Measurements from ENCODE around the gene ESF1. TPM values are rescaled to one million over a fixed set of nuclear protein-coding genes. Genes with fewer than 3 reads are reported as not detected.

The ESF1 gene
- total RNA-seq, 1 experiment from 2014 or later, result 28.7 TPM

DNA sequence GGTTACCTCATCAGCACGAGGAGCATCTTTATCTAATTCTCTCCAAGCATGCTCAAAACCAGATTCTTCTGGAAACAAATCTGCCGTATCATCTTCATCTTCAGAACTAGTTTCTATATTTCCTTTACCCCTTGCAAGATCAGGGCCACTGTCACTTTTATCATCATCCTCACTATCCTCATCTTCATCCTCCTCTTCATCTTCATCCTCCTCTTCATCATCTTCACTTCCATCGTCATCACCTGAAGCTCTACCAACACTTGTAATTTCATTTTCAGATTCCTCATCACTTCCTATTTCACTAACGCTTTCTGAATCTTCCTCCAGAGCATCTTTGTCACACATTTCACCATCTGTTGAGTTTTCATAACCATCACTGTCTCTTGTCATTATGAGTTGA, 8.9 kb downstream of the ESF1 start (continued):
- TF ChIP-seq, protein P1, sequence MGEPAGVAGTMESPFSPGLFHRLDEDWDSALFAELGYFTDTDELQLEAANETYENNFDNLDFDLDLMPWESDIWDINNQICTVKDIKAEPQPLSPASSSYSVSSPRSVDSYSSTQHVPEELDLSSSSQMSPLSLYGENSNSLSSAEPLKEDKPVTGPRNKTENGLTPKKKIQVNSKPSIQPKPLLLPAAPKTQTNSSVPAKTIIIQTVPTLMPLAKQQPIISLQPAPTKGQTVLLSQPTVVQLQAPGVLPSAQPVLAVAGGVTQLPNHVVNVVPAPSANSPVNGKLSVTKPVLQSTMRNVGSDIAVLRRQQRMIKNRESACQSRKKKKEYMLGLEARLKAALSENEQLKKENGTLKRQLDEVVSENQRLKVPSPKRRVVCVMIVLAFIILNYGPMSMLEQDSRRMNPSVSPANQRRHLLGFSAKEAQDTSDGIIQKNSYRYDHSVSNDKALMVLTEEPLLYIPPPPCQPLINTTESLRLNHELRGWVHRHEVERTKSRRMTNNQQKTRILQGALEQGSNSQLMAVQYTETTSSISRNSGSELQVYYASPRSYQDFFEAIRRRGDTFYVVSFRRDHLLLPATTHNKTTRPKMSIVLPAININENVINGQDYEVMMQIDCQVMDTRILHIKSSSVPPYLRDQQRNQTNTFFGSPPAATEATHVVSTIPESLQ (CRISPR knock-in tag; IDR thresholded peaks at IDR 0.05), result no peak
- TF ChIP-seq ZNF219 (CRISPR knock-in tag; IDR thresholded peaks at IDR 0.05; ENCODE audit: borderline replicate concordance) (no peak), RORB (CRISPR knock-in tag; IDR thresholded peaks at IDR 0.05) (no peak)

DNA sequence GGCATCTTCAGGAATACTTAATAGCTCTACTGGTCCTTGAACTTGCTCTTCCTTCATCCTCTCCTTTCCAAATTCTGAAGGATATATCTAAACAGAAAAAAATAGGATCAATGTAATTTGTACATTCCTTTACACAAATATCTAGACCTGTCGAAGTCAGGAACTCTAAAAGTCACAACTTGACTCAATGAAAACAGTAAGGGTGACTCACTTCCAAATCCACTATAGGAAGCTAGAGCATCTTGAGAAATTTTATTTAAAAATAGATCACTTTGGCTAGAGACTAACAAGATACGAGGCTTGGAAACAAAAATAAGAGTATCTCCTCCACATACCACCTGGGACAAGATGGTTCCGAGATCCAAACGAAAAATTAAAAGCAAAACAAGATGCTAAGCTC, 12.2 kb downstream of the ESF1 start:
- POLR2A ChIA-PET, result no interaction called here
- no peak for ATAC-seq
- no peaks in the 10 kb centered on the region for H3K9me3 Mint-ChIP-seq
- H3K27me3 Mint-ChIP-seq (ENCODE audit: low read depth), result no peaks in the 10 kb centered on the region
- CTCF ChIA-PET, result interaction anchor here (0.7 to 2.5 kb wide), 11 partner anchors 12 to 880 kb away, joined by 3 to 16 read pairs (median 5); partner anchors contain the start of genes ESF1, NDUFAF5 and TASP1
- TF ChIP-seq, protein P2, sequence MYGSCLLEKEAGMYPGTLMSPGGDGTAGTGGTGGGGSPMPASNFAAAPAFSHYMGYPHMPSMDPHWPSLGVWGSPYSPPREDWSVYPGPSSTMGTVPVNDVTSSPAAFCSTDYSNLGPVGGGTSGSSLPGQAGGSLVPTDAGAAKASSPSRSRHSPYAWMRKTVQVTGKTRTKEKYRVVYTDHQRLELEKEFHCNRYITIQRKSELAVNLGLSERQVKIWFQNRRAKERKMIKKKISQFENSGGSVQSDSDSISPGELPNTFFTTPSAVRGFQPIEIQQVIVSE (CRISPR knock-in tag; IDR thresholded peaks at IDR 0.05; ENCODE audit: borderline replicate concordance), result no peak
- TF ChIP-seq, protein P3, sequence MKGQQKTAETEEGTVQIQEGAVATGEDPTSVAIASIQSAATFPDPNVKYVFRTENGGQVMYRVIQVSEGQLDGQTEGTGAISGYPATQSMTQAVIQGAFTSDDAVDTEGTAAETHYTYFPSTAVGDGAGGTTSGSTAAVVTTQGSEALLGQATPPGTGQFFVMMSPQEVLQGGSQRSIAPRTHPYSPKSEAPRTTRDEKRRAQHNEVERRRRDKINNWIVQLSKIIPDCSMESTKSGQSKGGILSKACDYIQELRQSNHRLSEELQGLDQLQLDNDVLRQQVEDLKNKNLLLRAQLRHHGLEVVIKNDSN (CRISPR knock-in tag; IDR thresholded peaks at IDR 0.05), result no peak
- TF ChIP-seq ZNF416 (CRISPR knock-in tag; IDR thresholded peaks at IDR 0.05), result no peak
- TF ChIP-seq SP1 (CRISPR knock-in tag; conservative IDR thresholded peaks at IDR 0.05), result no peak
- no peak for TF ChIP-seq EMX1 (CRISPR knock-in tag; IDR thresholded peaks at IDR 0.05)
- TF ChIP-seq ZNF121 (CRISPR knock-in tag; IDR thresholded peaks at IDR 0.05), result no peak
- TF ChIP-seq, protein P1 (CRISPR knock-in tag; IDR thresholded peaks at IDR 0.05), result no peak
- no peak for TF ChIP-seq MXD4 (CRISPR knock-in tag; IDR thresholded peaks at IDR 0.05; ENCODE audit: borderline replicate concordance)
- TF ChIP-seq, protein P4, sequence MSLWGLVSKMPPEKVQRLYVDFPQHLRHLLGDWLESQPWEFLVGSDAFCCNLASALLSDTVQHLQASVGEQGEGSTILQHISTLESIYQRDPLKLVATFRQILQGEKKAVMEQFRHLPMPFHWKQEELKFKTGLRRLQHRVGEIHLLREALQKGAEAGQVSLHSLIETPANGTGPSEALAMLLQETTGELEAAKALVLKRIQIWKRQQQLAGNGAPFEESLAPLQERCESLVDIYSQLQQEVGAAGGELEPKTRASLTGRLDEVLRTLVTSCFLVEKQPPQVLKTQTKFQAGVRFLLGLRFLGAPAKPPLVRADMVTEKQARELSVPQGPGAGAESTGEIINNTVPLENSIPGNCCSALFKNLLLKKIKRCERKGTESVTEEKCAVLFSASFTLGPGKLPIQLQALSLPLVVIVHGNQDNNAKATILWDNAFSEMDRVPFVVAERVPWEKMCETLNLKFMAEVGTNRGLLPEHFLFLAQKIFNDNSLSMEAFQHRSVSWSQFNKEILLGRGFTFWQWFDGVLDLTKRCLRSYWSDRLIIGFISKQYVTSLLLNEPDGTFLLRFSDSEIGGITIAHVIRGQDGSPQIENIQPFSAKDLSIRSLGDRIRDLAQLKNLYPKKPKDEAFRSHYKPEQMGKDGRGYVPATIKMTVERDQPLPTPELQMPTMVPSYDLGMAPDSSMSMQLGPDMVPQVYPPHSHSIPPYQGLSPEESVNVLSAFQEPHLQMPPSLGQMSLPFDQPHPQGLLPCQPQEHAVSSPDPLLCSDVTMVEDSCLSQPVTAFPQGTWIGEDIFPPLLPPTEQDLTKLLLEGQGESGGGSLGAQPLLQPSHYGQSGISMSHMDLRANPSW (CRISPR knock-in tag; conservative IDR thresholded peaks at IDR 0.05; ENCODE audit: low read depth), result no peak
- TF ChIP-seq ELF4 (CRISPR knock-in tag; IDR thresholded peaks at IDR 0.05; ENCODE audit: low read depth), result no peak
- no peak for TF ChIP-seq ZNF317 (CRISPR knock-in tag; IDR thresholded peaks at IDR 0.05; ENCODE audit: borderline replicate concordance, low read depth)
- TF ChIP-seq RELA (CRISPR knock-in tag; IDR thresholded peaks at IDR 0.05; ENCODE audit: borderline replicate concordance), result no peak
- TF ChIP-seq, protein P5, sequence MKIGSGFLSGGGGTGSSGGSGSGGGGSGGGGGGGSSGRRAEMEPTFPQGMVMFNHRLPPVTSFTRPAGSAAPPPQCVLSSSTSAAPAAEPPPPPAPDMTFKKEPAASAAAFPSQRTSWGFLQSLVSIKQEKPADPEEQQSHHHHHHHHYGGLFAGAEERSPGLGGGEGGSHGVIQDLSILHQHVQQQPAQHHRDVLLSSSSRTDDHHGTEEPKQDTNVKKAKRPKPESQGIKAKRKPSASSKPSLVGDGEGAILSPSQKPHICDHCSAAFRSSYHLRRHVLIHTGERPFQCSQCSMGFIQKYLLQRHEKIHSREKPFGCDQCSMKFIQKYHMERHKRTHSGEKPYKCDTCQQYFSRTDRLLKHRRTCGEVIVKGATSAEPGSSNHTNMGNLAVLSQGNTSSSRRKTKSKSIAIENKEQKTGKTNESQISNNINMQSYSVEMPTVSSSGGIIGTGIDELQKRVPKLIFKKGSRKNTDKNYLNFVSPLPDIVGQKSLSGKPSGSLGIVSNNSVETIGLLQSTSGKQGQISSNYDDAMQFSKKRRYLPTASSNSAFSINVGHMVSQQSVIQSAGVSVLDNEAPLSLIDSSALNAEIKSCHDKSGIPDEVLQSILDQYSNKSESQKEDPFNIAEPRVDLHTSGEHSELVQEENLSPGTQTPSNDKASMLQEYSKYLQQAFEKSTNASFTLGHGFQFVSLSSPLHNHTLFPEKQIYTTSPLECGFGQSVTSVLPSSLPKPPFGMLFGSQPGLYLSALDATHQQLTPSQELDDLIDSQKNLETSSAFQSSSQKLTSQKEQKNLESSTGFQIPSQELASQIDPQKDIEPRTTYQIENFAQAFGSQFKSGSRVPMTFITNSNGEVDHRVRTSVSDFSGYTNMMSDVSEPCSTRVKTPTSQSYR (CRISPR knock-in tag; IDR thresholded peaks at IDR 0.05), result no peak
- TF ChIP-seq, protein P6, sequence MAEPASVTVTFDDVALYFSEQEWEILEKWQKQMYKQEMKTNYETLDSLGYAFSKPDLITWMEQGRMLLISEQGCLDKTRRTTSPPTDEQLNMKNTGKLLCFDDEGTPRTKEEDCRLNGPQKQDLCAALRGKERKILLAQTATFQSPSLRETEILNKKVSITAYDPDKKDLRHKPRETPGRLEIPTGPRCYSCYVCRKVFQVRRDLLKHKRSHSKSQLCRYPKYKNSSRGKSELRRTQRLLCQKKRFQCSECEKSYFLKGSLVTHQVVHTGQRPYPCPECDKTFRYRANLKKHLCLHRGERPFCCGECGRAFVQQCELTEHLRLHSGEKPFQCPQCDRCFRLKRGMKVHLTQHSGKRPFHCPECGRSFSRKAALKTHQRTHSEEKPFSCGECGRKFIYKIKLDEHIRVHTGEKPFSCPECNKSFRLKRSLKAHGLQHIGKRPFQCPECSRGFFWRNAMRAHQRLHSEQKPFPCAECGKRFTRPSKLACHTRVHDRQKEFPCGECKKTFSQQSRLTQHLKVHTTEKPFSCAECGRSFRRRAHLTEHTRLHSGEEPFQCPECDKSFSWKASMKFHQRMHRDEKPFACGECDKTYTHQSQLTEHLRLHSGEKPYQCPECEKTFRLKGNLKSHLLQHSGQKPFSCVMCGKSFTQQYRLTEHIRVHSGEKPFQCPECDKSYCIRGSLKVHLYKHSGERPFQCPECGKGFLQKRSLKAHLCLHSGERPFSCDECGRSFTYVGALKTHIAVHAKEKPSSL (CRISPR knock-in tag; conservative IDR thresholded peaks at IDR 0.05), result no peak
- TF ChIP-seq NR1H2 (CRISPR knock-in tag; IDR thresholded peaks at IDR 0.05), result no peak
- TF ChIP-seq, protein P7, sequence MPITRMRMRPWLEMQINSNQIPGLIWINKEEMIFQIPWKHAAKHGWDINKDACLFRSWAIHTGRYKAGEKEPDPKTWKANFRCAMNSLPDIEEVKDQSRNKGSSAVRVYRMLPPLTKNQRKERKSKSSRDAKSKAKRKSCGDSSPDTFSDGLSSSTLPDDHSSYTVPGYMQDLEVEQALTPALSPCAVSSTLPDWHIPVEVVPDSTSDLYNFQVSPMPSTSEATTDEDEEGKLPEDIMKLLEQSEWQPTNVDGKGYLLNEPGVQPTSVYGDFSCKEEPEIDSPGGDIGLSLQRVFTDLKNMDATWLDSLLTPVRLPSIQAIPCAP (CRISPR knock-in tag; IDR thresholded peaks at IDR 0.05), result no peak
- TF ChIP-seq, protein P8, sequence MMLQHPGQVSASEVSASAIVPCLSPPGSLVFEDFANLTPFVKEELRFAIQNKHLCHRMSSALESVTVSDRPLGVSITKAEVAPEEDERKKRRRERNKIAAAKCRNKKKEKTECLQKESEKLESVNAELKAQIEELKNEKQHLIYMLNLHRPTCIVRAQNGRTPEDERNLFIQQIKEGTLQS (CRISPR knock-in tag; conservative IDR thresholded peaks at IDR 0.05), result no peak
- no peak for TF ChIP-seq SOX15 (CRISPR knock-in tag; IDR thresholded peaks at IDR 0.05)
- TF ChIP-seq ZNF219 (CRISPR knock-in tag; IDR thresholded peaks at IDR 0.05; ENCODE audit: borderline replicate concordance), result no peak
- TF ChIP-seq, protein P9, sequence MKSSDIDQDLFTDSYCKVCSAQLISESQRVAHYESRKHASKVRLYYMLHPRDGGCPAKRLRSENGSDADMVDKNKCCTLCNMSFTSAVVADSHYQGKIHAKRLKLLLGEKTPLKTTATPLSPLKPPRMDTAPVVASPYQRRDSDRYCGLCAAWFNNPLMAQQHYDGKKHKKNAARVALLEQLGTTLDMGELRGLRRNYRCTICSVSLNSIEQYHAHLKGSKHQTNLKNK (CRISPR knock-in tag; IDR thresholded peaks at IDR 0.05), result no peak
- DNase-seq (ENCODE audit: low spot score), result no peak
- no peak overlapping the region for H3K27ac Mint-ChIP-seq
- no peaks in the 10 kb centered on the region for H3K4me1 Mint-ChIP-seq
- peaks cover 76% of the 10 kb centered on the region for H3K36me3 Mint-ChIP-seq
- no peak overlapping the region for H3K4me3 Mint-ChIP-seq
